Lower lobe of right lung (tissue), 2 donors: Measurements from ENCODE around the gene MAB21L4. TPM values are rescaled to one million over a fixed set of nuclear protein-coding genes. Genes with fewer than 3 reads are reported as not detected.

Source experiments
- ATAC-seq, 2 donors: fragments of 200-7000 bp; cut with Tn5 transposase; one replicate each; pipeline ENCODE4 v1.9.1; 2020 to 2022; ENCODE audit warnings: mild to moderate bottlenecking in 2 of 2, moderate library complexity in 2 of 2
- DNase-seq: peaks from one replicate; pipeline ENCODE4 v3.0.0-alpha.2; 2020
- H3K27ac ChIP-seq: fragments of 200-600 bp; one replicate; pipeline ENCODE4 v1.8.0; 2022
- H3K27me3 ChIP-seq: fragments of 200-600 bp; one replicate; pipeline ENCODE4 v1.8.0; 2022; ENCODE audit warnings: low read depth
- H3K36me3 ChIP-seq: fragments of 200-600 bp; one replicate; pipeline ENCODE4 v1.8.0; 2022; ENCODE audit warnings: mild to moderate bottlenecking
- H3K4me1 ChIP-seq: fragments of 200-600 bp; one replicate; pipeline ENCODE4 v1.8.0; 2022
- H3K4me3 ChIP-seq: fragments of 200-600 bp; one replicate; pipeline ENCODE4 v1.8.0; 2022; ENCODE audit warnings: mild to moderate bottlenecking
- H3K9me3 ChIP-seq: fragments of 200-600 bp; one replicate; pipeline ENCODE4 v1.8.0; 2022
- intact Hi-C: fragments of 100-400 bp; cut with DNase I; formaldehyde crosslinking; loops from one replicate; pipeline ENCODE4 v1.11.0; 2022
- total RNA-seq: library from RNA; stranded (reverse); fragmentation: NEBNext Ultra II Directional; extraction: Animal tissue kit (Norgen Biotek cat#: 25700); gene quantifications from one replicate; pipeline ENCODE4 v1.2.1, GENCODE V29; 2021
- TF ChIP-seq, protein P1 (sequence below): fragments of 200-600 bp; IDR thresholded peaks from one replicate; pipeline ENCODE4 v1.8.0; 2022; ENCODE audit warnings: antibody characterized with exemption, mild to moderate bottlenecking
- donor health status: DM: no; HTN: yes; CAD: no; lungs with severe emphysema.

Gene MAB21L4
- total RNA-seq, 1 donor from 2014 or later: 17.0 TPM

- DNase-seq (no peak), ATAC-seq (peak in 1 of 2 donors; percentile 52)
- H3K4me3 ChIP-seq: no peak overlapping the region
- no peaks in the 10 kb centered on the region for H3K9me3 ChIP-seq
- H3K27me3 ChIP-seq: no peaks in the 10 kb centered on the region
- TF ChIP-seq, protein P1, sequence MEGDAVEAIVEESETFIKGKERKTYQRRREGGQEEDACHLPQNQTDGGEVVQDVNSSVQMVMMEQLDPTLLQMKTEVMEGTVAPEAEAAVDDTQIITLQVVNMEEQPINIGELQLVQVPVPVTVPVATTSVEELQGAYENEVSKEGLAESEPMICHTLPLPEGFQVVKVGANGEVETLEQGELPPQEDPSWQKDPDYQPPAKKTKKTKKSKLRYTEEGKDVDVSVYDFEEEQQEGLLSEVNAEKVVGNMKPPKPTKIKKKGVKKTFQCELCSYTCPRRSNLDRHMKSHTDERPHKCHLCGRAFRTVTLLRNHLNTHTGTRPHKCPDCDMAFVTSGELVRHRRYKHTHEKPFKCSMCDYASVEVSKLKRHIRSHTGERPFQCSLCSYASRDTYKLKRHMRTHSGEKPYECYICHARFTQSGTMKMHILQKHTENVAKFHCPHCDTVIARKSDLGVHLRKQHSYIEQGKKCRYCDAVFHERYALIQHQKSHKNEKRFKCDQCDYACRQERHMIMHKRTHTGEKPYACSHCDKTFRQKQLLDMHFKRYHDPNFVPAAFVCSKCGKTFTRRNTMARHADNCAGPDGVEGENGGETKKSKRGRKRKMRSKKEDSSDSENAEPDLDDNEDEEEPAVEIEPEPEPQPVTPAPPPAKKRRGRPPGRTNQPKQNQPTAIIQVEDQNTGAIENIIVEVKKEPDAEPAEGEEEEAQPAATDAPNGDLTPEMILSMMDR: no peak
- H3K4me1 ChIP-seq: no peaks in the 10 kb centered on the region
- intact Hi-C loops: no loop called here
- no peaks in the 10 kb centered on the region for H3K36me3 ChIP-seq
- no peak overlapping the region for H3K27ac ChIP-seq
Measured at GRCh38 chr2:240861547-240861946, 34.4 kb downstream of the MAB21L4 start.

DNA sequence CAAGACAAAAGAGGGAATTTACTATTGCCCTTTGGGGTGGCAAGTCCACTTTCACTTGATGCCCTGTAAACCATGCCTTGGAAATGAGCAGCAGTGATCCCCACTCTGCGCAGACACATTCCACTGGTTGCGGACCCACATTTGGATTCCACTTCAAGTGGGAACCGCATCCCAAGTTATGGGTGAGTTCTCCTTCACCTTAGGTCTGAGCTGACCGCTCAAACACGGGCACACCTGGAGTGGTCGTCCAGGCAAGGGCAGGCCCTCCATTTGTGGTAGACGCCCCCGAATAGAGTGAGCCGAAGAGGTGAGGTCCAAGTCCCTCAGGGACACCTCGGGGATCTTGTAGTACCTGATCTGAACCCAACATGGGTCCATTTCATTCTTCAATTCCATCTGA, 37.1 kb downstream of the MAB21L4 start:
- H3K9me3 ChIP-seq: no peaks in the 10 kb centered on the region
- no peaks in the 10 kb centered on the region for H3K4me1 ChIP-seq
- H3K4me3 ChIP-seq: no peak overlapping the region
- no peaks in the 10 kb centered on the region for H3K36me3 ChIP-seq
- DNase-seq: no peak
- no peak for ATAC-seq
- H3K27me3 ChIP-seq: no peaks in the 10 kb centered on the region
- TF ChIP-seq, protein P1: no peak
- intact Hi-C loops: no loop called here
- no peak overlapping the region for H3K27ac ChIP-seq

GRCh38 chr2:240858321-240858720, 37.6 kb downstream of the MAB21L4 start:
- ATAC-seq (no peak), DNase-seq (no peak)
- Histone ChIP-seq H3K4me3 (no peak overlapping the region), H3K4me1 (no peaks in the 10 kb centered on the region), H3K27me3 (no peaks in the 10 kb centered on the region), H3K27ac (no peak overlapping the region), H3K36me3 (no peaks in the 10 kb centered on the region), H3K9me3 (no peaks in the 10 kb centered on the region)
- intact Hi-C loops: no loop called here
- TF ChIP-seq, protein P1: no peak

- ATAC-seq: no peak
- Histone ChIP-seq H3K9me3 (no peaks in the 10 kb centered on the region), H3K4me3 (no peak overlapping the region), H3K27ac (no peak overlapping the region), H3K27me3 (no peaks in the 10 kb centered on the region), H3K4me1 (no peaks in the 10 kb centered on the region), H3K36me3 (no peaks in the 10 kb centered on the region)
- TF ChIP-seq, protein P1: no peak
- intact Hi-C loops: no loop called here
- DNase-seq: no peak
Measured at GRCh38 chr2:240857039-240858008, 38.6 kb downstream of the MAB21L4 start.

DNA sequence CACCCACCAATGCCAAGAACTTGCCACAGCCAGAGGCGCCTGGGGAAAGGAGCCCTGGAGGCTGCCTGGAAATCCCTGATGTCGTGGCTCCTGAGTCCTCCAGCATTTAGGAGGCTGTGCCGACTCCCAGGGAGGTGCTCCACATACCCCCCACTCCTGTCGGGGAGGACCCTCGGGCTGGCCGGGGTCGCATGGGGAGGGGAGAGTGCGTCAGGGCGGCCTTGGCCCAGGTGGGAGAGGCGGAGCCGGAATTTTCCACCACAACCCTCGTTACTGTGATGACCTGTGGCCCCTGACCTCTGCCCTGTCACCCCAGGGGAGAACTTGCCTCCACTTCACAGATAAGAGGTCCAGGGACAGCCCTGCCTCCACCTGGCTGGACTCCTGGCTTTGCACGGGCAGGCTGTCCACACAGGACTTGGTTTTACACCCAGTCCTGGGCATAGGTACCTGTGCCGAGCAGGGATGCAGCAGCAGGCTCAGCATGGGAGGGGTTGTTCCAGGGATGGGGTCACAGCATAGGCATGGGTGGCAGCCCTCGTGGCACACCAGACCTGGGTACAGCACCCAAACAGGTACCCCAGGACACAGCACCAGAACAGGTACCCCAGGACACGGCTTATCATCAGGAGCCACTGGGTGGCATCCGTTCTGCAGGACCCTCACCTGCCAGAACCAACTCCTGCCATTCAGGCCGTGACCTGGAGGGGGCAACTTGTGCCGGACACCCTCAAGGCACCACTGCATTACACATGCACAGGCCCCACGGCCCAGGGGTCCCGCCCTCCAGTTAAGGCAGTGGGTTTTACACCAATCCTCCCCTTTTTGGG, 39.6 kb downstream of the MAB21L4 start:
- Histone ChIP-seq H3K4me3 (no peak overlapping the region), H3K36me3 (no peaks in the 10 kb centered on the region), H3K4me1 (no peaks in the 10 kb centered on the region), H3K27me3 (no peaks in the 10 kb centered on the region), H3K9me3 (no peaks in the 10 kb centered on the region), H3K27ac (no peak overlapping the region)
- peak in 1 of 2 donors; percentile 8 for ATAC-seq
- TF ChIP-seq, protein P1: no peak
- no peak for DNase-seq
- intact Hi-C loops: no loop called here
